Brain pericyte (primary cell): Measurements from ENCODE around the gene TMEM80.
"Not testable (repeated sequence)": the region's sequence is repeated elsewhere in the genome, so short reads cannot be mapped to it uniquely, and the experiment has no call there.

Experiments
- DNase-seq: peaks from one replicate; pipeline ENCODE4 v3.0.0-alpha.2; 2012; ENCODE audit warnings: low read depth, low spot score

Gene TMEM80

DNA sequence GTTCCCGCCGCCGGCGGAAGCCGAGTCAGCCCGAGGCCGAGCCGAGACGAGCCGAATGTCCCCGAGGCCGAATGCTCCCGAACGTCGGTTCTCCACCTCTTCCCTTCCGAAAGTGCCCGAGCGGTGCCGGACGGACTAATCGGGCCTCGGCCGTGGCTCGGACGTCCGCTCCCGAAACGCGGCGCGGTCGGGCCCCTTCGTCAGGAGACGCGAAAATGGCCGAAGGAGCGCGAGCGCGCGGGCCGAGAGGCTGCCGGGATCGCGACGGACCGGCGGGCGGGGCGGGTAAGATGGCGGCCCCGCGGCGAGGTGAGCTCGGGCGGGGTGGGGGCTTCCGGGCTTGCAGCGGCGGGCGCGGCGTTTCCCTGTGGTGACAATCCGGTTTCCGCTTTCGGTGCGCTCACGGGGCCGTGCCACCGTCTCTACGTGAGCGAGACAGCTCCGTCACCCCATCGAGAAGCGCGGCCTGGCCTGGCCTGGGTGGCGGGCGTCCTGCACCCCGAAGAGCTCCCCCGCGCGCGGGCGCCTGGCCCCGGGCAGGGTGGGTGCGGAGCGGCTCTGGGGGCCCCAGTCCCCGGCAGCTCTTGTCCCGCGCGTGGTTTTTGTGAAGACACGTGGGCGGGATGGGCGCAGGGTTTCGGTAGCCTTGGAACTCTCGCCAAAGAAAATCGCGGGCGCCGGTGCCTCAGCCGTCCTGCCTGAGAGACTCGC is at the start of gene TMEM80:
Gene TMEM80, plus strand, starts transcription at position 279 of the 711 bp plus-strand sequence. Its CDS starts 12 bp downstream, at position 291.
- peak; percentile 95 for DNase-seq

DNA sequence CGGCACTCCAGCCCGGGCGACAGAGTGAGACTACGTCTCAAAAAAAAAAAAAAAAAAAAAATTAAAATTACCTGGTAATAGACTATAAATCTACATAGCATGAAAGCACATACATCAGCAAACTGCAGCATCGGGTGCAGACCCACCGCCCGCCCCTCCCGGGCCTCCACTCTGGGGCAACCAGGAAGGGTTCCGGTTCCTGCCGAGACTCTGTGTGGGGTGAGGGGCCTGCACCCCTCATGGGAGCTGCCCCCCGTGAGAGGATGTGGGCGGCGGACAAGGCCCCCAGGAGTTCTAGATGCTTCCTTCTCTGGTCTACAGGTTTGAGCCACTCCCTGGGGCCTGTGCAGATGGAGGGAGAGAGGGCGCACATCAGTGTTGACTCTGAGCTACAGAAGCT is 49.4 kb upstream of the TMEM80 start:
- DNase-seq, result no peak

DNA sequence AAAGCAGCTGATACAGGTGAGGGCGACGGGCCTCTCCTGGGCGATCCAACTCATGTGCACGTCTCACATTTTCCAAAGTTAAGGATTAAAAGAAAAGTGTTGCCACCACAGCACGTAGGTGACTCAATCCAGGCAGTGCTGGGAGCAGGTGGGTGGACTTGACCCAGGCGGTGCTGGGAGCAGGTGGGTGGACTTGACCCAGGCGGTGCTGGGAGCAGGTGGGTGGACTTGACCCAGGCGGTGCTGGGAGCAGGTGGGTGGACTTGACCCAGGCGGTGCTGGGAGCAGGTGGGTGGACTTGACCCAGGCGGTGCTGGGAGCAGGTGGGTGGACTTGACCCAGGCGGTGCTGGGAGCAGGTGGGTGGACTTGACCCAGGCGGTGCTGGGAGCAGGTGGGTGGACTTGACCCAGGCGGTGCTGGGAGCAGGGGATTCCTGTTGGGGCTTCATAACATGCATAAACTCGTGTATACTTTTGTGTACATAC is 47.9 kb upstream of the TMEM80 start:
- not testable (repeated sequence) for DNase-seq

DNA sequence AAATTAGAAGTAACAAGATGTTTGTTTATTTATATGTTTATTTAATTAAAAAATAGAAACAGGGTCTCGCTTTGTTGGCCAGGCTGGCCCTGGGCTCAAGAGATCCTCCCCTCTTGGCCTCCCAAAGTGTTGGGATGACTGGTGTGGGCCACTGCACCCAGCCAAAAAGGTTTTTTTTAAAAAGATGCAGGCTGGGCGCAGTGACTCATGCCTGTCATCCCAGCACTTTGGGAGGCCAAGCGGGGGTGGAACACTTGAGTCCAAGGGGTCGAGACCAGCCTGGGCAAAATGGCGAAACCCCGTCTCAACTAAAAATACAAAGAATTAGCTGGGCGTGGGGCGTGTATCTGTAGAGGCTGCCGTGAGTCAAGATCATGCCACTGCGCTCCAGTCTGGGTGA is 45.1 kb upstream of the TMEM80 start:
- DNase-seq, result no peak

DNA sequence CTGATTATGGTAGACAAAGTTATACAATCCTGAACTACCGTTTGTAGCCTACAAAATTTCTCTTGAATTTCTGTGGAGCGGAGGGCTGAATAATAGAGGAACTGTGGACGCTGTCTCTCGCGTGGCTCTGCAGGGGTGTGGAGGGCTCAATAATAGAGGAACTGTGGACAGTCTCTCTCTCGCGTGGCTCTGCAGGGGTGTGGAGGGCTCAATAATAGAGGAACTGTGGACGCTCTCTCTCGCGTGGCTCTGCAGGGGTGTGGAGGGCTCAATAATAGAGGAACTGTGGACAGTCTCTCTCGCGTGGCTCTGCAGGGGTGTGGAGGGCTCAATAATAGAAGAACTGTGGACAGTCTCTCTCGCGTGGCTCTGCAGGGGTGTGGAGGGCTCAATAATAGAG is 42.5 kb upstream of the TMEM80 start:
- DNase-seq, result not testable (repeated sequence)

DNA sequence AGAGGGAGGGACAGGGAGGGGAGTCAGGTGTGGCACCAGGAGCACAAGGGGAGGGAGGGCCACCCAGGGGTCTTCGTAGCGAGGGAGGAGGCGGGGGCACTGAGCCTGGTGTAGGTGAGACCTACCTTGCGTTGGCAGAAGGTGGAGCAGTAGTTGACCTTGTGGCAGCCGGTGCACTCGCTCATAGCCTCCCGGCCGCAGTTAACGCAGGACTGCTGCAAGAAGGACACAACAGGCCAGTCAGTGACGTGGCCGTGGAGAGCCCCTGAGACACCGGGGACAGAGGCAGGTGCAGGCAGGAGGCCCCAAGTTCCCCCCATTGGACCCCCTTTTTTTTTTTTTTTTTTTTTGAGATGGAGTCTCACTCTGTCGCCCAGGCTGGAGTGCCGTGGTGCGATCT is 41.8 kb upstream of the TMEM80 start:
- no peak for DNase-seq

DNA sequence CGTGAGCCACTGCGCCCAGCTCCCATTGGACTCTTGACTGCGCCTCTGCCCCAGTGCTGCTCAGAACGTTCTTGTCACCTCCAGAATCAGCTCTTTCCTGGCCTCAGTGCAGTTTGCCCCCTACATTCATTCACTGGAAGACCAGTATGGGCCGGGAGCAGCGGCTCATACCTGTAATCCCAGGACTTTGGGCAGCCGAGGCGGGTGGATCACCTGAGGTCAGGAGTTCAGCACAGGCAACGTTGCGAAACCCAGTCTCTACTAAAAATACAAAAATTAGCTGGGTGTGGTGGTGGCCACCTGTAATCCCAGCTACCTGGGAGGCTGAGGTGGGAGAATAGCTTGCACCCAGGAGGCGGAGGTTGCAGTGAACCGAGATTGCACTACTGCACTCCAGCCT is 41.2 kb upstream of the TMEM80 start:
- DNase-seq, result not testable (repeated sequence)

DNA sequence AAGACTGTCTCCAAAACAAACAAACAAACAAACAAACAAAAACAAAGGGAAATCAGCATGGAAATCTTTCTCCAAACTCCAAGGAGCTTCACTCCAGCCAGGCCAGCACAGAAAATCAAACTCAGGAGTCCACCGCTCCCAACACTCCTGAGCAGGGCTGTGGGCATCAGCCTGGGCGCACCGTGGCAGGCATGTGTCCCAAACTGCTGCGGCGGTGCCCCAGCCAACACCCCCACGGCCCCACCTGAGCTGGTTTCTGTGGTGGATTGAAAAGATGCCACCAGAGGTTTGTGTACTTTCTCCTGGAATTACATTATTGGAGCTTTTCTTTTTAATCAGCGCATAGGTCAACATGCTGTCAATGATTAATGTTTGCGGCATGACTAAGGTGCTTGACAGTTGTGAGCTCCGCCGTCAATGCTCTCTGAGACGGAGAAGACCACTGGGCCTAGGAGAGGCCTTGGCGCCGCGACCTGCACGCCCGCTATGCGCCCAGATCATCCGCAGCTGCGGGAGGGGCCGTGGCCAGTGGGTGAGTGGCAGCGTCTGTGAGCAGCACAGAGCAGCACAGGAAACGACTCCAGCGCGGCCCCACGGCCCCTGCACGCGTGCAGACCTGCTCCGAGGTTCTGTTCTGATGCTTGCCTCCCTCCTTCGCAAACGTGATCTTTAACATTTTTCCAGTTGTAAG is 40.4 kb upstream of the TMEM80 start:
- no peak for DNase-seq

DNA sequence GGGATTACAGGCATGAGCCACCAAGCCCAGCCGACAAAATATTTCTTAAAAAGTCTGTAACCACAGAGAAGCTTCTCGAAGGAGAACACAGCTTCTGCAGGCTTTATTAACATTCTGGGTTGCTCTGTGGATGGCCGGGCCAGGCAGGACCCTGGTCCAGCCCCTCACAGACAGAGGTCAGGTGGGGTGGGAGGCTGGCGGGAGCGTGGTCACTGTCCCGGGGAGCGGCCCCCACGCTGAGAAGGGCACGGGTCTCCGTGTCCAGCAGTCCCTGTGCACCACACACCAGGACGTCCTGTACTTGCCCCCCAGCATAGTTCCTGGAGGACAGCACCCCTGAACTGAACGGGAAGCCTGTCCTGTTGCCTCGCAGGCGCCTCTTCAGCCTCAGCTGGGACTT is 39.2 kb upstream of the TMEM80 start:
- no peak for DNase-seq

DNA sequence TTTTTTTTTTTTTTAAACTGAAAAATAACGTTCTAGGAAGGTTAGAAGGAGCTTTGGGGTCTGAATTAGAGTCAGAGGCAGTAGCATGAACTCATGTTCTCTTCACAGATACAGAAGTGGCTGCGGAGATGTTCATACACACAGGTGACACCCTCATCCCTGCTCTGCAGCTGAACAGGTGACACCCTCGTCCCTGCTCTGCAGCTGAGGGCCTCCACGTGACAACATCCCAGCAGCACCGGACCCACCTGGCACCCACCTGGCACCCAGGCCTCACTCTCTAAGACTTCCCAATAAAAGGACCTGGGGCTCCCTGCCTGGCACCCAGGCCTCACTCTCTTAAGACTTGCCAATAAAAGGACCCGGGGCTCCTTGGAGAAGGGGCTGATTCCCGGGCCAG is 38.8 kb upstream of the TMEM80 start:
- DNase-seq, result no peak

DNA sequence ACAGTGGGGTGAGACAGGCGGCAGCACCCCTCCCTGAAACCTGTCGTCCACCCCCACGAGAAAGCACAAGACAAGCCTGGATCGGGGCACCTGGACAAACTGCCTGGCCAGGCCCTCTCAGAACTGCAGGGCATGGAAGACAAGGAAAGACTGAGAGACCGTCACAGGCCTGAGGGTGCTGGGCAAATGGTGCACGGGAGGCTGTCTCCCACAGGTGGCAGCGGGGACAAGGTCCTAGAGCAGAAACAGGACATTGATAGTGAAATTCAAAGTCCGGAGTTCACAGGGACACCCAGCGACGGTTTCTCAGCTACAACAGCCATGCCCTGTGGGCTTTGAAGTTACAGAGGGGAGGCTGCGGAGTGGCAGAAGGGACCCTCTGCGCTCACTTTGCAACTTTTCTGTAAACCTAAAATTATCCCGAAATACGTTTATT is 37.9 kb upstream of the TMEM80 start:
- no peak for DNase-seq

DNA sequence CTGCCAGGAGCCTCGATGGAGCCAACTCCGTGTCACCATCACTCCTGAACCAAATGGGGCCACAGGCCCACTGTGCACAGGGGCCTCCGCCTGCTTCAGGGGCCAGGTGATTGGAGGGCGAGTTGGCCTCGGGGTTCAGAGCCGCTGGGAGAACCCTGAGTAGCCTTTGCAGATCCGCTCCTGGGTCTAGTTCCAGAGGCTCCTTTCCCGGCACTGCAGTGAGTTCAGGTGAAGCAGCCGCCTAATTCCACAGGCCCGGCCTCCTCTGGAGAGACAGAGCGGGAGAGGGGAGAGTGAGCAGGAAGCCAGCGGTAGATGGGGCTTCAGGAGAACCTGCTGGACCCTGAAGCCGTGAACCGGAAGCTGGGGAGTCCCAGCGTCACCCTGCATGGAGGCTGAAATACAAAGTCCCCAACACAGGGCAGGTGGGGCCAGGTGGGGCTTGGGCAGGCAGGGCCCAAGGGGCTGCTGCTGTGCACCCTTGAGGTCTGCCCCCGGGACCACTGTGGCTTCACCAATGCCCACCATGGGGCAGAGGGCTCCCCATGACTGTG is 36.0 kb upstream of the TMEM80 start:
- no peak for DNase-seq

DNA sequence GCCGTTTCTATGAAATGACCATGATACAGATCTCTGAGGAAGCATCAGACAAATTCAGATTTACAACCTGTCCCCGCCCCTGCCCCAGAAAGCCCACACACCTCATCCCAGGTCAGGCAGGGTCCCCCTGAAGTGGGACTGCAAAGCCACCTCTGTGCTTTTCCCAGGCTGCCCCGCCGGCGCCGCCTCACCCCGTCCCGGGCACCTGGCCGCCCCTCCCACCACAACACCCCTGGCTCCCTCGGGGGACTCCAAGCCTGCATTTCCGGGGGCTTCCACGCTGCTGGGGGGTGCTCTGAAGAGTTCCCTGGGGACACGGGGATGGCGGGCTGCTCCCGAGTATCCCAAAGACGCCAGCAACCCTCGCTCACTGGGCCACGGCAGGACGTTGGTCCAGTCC is 35.3 kb upstream of the TMEM80 start:
- DNase-seq, result no peak

DNA sequence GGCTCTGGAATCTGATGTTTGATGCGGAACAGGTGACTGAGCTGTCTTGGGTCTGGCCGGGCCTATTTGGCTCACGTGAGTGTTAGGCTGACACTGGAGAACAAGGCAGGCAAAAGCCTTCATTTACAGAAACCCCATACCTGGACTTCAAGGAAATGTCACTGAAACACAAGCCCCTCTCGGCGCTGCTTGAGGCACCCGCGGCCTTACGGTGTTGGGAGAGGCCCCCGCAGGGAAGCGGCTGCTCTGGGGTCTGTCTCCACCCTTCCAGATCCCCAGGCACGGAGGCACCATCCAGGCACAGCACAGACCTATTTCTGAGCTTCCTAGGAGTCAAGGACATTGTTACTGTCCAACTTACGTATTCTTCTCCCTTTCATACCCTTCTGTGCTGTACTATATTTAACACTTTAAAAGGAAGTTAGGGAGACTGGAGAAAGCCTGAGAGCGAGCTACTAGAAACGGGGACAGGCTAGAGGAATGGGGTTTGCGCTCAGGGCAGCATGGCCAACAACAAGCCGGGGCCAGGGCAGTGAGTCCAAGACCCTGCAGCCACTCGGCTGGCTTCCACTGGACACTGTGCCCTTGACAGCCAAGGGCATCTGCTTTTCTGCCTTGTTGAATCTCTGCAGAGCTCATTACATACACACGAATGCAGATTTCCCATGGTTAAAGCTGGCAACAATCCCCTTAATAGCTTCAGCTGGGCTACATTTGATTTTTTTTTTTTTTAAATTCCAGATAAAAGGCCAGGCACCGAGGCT is 34.8 kb upstream of the TMEM80 start:
- no peak for DNase-seq

DNA sequence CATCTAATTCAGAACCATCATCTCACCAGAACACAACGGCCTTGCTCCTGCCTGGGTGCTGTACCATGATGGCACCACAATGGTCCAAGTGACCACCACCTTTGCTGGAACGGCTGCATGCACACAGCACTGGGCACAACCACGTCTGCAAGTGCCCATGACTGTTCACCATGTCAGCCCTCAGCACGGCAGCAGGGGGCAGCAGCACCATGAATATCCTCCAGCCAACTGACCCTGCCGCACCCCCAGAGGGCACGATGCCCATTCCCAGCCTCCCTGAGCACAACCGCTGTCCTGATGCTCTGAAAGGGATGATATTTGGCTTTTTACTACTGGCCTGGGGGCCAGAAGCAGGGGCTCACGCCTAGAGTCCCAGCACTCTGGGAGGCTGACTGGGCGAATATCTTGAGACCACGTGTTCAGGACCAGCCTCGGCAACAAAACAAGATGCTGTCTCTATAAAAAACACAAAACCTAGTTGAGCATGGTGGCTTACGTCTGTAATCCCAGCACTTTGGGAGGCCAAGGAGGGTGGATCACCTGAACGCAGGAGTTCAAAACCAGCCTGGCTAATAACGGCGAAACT is 32.8 kb upstream of the TMEM80 start:
- DNase-seq, result no peak

DNA sequence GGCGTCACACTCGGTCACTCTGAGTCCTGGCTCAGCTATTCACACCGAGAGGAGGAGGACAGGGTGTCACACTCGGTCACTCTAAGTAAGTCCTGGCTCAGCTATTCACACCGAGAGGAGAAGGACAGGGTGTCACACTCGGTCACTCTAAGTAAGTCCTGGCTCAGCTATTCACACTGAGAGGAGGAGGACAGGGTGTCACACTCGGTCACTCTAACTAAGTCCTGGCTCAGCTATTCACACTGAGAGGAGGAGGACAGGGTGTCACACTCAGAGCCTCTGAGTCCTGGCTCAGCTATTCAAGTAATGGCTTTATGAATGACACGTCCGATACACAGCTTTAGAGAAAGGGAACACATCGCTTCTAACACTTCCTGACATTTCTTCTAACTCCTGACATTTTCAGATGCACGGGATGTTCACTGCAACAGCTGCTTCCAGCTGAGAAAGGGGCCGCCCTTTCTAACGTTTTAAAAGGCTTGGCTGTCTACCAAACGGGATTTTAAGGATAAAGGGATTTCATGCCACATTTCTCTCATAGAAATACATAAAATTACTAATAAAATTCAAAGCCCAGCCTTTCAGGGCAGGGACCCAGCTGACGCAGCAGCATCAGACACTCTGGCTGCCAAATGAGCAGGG is 30.4 kb upstream of the TMEM80 start:
- DNase-seq, result no peak

DNA sequence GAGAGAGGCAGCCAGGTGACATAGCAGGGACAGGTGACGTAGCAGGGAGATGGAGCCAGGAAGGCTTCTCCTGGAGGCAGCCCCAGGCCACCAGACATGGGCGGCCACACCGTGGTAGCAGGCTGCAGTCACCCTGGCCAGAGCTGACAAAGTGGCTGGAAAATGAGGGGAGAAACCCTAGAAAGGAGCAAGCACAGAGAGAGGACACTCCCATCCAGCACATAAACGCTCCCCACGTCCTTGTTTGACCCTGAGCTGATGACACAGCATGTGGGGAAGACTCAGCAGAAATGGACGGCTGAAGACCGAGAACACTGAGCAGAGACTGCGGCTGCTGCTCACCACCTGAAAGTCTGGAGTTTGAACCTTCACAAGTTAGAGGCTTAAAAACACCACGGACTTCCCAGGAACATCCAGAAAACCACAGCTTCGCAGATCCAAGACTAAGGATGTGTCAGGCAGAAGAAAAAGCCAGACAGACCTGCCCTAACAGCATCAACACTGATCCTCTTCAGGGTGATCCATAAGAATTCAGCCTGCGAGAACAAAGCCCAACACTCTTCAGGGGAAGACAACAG is 29.8 kb upstream of the TMEM80 start:
- DNase-seq, result no peak

DNA sequence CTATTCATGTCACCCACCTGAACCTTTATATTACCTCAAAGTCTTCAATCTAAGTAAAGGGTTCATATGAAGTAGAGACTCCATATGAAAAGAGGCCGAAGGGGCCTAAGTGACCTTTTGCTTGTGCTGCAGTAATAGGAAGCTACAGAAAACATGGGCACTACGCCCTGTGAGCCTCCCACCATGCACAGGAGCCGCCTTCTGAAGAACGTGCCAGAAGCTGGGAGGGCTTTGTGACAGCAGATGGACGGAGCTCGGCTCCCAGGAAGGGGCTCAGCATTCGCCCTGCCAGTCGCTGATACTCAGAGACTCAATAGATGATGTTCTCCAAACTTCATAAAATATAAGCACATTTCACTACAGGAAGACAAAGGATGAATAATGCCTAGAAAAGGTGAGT is 21.8 kb upstream of the TMEM80 start:
- no peak for DNase-seq

DNA sequence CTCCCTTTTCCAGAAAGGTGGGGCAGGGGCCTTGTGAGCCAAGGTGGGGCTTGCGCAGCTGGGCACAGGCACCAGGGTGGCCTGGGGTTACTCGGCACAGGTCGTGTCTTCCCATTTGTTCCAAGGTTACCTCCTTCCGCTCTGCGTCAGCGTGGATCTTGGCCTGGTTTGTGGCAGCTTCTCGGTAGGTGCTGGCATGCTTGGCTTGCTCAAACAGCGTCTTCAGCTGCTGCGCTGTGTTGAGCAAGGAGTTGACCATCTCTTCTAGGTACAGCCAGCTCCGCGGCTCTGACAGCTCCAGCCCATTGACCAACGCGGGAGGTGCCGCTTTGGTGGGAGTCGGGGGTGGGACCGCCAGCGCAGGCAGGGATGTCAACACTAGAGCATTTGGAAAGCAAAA is 21.2 kb upstream of the TMEM80 start:
- DNase-seq, result no peak

DNA sequence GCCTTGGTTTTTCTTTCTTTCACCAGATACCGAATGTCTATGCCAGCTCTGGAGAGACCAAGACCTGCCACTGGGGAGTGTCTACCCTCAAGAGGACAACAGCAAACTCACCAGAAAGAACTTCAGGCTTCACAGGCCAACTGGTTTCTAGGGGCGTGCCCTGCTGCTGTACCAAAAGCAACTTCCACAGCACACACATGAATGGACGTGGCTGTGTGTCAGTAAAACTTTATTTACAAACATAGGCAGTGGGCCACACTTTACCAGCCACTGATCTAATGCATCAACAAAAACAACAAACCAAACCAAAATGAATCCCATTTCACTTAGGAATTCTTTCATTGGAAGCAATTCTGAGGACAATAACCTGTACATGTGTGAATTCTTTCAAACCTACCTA is 17.3 kb upstream of the TMEM80 start:
- DNase-seq, result no peak
